Neural cell (in vitro differentiated cells): ENCODE data around the gene COQ8B.

ENCODE experiments used
- MXI1 ChIP-seq: fragments of 450-650 bp; conservative IDR thresholded peaks from 2 replicates; pipeline ENCODE4 v1.6.1; 2014; ENCODE audit warnings: antibody characterized with exemption, mild to moderate bottlenecking; ENCODE audit not compliant: poor library complexity, severe bottlenecking
- RAD21 ChIP-seq: fragments of 450-650 bp; conservative IDR thresholded peaks from 2 replicates; pipeline ENCODE4 v1.6.1; 2014; ENCODE audit warnings: antibody characterized with exemption, mild to moderate bottlenecking, moderate library complexity
- REST ChIP-seq: IDR thresholded peaks from 2 replicates; pipeline ENCODE4 v1.6.1; 2012; ENCODE audit warnings: borderline replicate concordance
- TAF1 ChIP-seq: IDR thresholded peaks from 2 replicates; pipeline ENCODE4 v1.6.1; 2012; ENCODE audit warnings: low read depth
- TF ChIP-seq, protein P1 (sequence below): fragments of 450-650 bp; IDR thresholded peaks from 2 replicates; pipeline ENCODE4 v1.5.1; 2014; ENCODE audit warnings: antibody characterized with exemption, mild to moderate bottlenecking, moderate library complexity; ENCODE audit not compliant: poor library complexity, severe bottlenecking

DNA sequence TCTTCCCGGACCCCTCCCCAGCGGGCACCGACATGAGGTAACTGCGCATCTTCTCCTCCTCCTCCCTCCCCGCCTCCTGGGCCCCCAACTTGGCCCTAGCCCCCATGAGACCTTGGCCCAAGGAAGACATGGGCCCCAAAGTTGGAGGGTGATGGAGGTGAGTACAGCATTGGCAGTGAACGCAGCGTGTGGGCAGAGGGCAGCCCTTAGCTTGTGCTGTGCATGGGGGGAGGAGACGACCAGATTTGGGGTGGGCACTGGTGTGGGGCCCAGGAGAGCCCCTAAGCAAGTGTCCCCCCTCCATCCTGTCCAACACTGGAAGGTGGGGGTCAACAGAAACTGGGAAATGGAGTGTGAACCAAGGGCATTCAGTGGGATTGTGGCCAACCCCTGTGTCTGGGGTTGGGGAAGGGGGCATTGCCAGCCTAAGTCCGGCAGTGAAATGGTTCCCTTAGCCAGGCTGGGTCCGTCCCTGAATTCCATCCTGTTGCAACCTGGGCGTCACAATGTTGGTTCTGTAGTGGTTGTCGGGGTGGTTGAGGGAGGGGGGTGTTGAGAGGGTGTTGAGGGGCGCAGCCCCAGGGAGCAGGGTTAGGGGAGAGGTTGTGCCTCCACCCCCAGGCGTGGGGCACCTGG lies 49.8 kb downstream of the COQ8B start:
- TF ChIP-seq RAD21, result no peak
- no peak for TF ChIP-seq TAF1
- TF ChIP-seq MXI1, result no peak
- TF ChIP-seq REST, result no peak
- TF ChIP-seq, protein P1, sequence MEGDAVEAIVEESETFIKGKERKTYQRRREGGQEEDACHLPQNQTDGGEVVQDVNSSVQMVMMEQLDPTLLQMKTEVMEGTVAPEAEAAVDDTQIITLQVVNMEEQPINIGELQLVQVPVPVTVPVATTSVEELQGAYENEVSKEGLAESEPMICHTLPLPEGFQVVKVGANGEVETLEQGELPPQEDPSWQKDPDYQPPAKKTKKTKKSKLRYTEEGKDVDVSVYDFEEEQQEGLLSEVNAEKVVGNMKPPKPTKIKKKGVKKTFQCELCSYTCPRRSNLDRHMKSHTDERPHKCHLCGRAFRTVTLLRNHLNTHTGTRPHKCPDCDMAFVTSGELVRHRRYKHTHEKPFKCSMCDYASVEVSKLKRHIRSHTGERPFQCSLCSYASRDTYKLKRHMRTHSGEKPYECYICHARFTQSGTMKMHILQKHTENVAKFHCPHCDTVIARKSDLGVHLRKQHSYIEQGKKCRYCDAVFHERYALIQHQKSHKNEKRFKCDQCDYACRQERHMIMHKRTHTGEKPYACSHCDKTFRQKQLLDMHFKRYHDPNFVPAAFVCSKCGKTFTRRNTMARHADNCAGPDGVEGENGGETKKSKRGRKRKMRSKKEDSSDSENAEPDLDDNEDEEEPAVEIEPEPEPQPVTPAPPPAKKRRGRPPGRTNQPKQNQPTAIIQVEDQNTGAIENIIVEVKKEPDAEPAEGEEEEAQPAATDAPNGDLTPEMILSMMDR, result no peak
